NCI-H1417 (cell line): ENCODE data around the gene DLG2.
"Not testable (repeated sequence)": the region's sequence is repeated elsewhere in the genome, so short reads cannot be mapped to it uniquely, and the experiment has no call there.

ENCODE experiments used
- DNase-seq, 3 experiments: peaks; one replicate each; lab custom pipeline; 2025; lab: John Stamatoyannopoulos, UW

Gene DLG2

GRCh38 chr11:85444479-85444878 lies 182.7 kb downstream of the DLG2 start:
- DNase-seq: no peak

- DNase-seq: no peak
Measured at GRCh38 chr11:85440273-85440672, 186.9 kb downstream of the DLG2 start.

GRCh38 chr11:85438328-85438727 lies 188.8 kb downstream of the DLG2 start:
- no peak for DNase-seq

GRCh38 chr11:85431319-85431718 lies 195.8 kb downstream of the DLG2 start:
- no peak for DNase-seq

- DNase-seq: no peak
Measured at GRCh38 chr11:85423794-85424193, 203.3 kb downstream of the DLG2 start.

- peak; percentile 39 to 74 (median 59) for DNase-seq
Measured at GRCh38 chr11:85423316-85423715, 203.8 kb downstream of the DLG2 start.

- no peak for DNase-seq
Measured at GRCh38 chr11:85414175-85414574, 213.0 kb downstream of the DLG2 start.

GRCh38 chr11:85407648-85408047 lies 219.5 kb downstream of the DLG2 start:
- peak in 2 of 3 experiments; percentile 22 to 86 for DNase-seq

- DNase-seq: no peak
Measured at GRCh38 chr11:85406841-85407240, 220.3 kb downstream of the DLG2 start.

GRCh38 chr11:85406316-85406715 lies 220.8 kb downstream of the DLG2 start:
- no peak for DNase-seq

GRCh38 chr11:85395515-85396055 lies 231.6 kb downstream of the DLG2 start:
- DNase-seq: peak; percentile 29 to 54 (median 33)

- DNase-seq: peak in 1 of 3 experiments; percentile 42
Measured at GRCh38 chr11:85394283-85394682, 232.9 kb downstream of the DLG2 start.

GRCh38 chr11:85391141-85391540 lies 236.0 kb downstream of the DLG2 start:
- DNase-seq: no peak

GRCh38 chr11:85385547-85385946 lies 241.6 kb downstream of the DLG2 start:
- DNase-seq: no peak

GRCh38 chr11:85385111-85385510 lies 242.0 kb downstream of the DLG2 start:
- no peak for DNase-seq

- DNase-seq: no peak
Measured at GRCh38 chr11:85379066-85379465, 248.1 kb downstream of the DLG2 start.

- no peak for DNase-seq
Measured at GRCh38 chr11:85377901-85378300, 249.2 kb downstream of the DLG2 start.

GRCh38 chr11:85359859-85360258 lies 267.3 kb downstream of the DLG2 start:
- DNase-seq: peak in 1 of 3 experiments; percentile 65

GRCh38 chr11:85355921-85356320 lies 271.2 kb downstream of the DLG2 start:
- no peak for DNase-seq

- not testable (repeated sequence) for DNase-seq
Measured at GRCh38 chr11:85349539-85349938, 277.6 kb downstream of the DLG2 start.

- DNase-seq: no peak
Measured at GRCh38 chr11:85348945-85349344, 278.2 kb downstream of the DLG2 start.

- DNase-seq: no peak
Measured at GRCh38 chr11:85347291-85347690, 279.9 kb downstream of the DLG2 start.

- DNase-seq: no peak
Measured at GRCh38 chr11:85346484-85346883, 280.7 kb downstream of the DLG2 start.

- not testable (repeated sequence) for DNase-seq
Measured at GRCh38 chr11:85340846-85341245, 286.3 kb downstream of the DLG2 start.

- DNase-seq: no peak
Measured at GRCh38 chr11:85318573-85318972, 308.6 kb downstream of the DLG2 start.
